HUES6 (cell line): Measurements from ENCODE around the gene UCHL3.

Experiments
- H3K27ac ChIP-seq: 2 replicates; pipeline ENCODE4 v1.7.0; 2013; ENCODE audit warnings: low read depth, mild to moderate bottlenecking, low read length, inconsistent platforms
- H3K27me3 ChIP-seq: 2 replicates; pipeline ENCODE4 v1.6.1; 2013; ENCODE audit warnings: low read length; ENCODE audit not compliant: control insufficient read depth, insufficient read depth
- H3K36me3 ChIP-seq: 2 replicates; pipeline ENCODE4 v1.6.1; 2013; ENCODE audit warnings: low read length; ENCODE audit not compliant: control insufficient read depth, insufficient read depth
- H3K4me1 ChIP-seq: 2 replicates; pipeline ENCODE4 v1.6.1; 2013; ENCODE audit warnings: low read length; ENCODE audit not compliant: control insufficient read depth, insufficient read depth
- H3K4me3 ChIP-seq: 2 replicates; pipeline ENCODE4 v1.5.1; 2013; ENCODE audit warnings: low read depth, low read length
- H3K9ac ChIP-seq: one replicate; pipeline ENCODE4 v1.6.1; 2013; ENCODE audit warnings: mild to moderate bottlenecking, low read length
- H3K9me3 ChIP-seq: 2 replicates; pipeline ENCODE4 v1.6.1; 2013; ENCODE audit warnings: low read depth, low read length; ENCODE audit not compliant: control insufficient read depth, insufficient read depth

The UCHL3 gene

DNA sequence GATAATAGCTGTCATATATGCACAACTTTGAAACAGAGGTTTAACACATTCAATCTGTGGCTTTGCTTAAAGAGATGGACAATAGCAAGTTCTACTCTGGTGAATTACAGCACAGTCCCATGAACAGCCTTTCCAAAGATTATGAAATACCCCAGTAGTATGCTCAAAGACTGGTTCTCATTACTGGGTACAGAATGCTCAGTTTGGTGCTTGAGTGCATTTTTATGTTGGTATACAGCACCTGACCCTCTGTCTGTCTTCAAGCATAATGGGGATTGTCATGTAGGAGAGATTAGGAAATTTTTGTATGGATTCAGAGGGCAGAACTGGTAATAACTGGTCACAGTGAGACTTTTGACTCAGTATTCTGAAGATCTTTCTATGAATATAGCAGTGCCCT lies 94.1 kb downstream of the UCHL3 start:
- H3K9ac ChIP-seq, result no peak overlapping the region
- peaks cover 7% of the 10 kb centered on the region for H3K27me3 ChIP-seq
- H3K4me3 ChIP-seq, result no peak overlapping the region
- H3K4me1 ChIP-seq, result peaks cover 10% of the 10 kb centered on the region
- no peak overlapping the region for H3K27ac ChIP-seq
- no peaks in the 10 kb centered on the region for H3K9me3 ChIP-seq
- no peaks in the 10 kb centered on the region for H3K36me3 ChIP-seq

DNA sequence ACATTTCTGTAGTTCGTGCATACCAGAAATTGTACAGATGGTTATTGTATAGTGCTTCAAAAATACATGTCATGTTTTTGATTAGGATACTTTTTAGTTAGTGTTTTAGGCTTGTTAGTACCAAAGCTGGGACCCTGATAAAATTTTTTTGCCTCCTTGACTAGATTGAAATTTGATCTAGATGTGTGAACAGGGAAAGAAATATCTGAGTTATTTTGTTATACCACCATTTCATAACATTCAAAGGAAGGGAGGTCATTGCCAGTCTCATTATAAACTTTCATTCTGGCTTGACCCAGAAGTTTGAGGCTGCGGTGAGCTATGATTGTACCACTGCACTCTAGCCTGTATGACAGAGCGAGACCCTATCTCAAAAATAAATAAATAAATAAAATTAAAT lies 95.5 kb downstream of the UCHL3 start:
- Histone ChIP-seq H3K4me3 (no peak overlapping the region), H3K36me3 (no peaks in the 10 kb centered on the region), H3K4me1 (peaks cover 10% of the 10 kb centered on the region), H3K27ac (no peak overlapping the region), H3K9ac (no peak overlapping the region), H3K27me3 (no peaks in the 10 kb centered on the region), H3K9me3 (no peaks in the 10 kb centered on the region)

DNA sequence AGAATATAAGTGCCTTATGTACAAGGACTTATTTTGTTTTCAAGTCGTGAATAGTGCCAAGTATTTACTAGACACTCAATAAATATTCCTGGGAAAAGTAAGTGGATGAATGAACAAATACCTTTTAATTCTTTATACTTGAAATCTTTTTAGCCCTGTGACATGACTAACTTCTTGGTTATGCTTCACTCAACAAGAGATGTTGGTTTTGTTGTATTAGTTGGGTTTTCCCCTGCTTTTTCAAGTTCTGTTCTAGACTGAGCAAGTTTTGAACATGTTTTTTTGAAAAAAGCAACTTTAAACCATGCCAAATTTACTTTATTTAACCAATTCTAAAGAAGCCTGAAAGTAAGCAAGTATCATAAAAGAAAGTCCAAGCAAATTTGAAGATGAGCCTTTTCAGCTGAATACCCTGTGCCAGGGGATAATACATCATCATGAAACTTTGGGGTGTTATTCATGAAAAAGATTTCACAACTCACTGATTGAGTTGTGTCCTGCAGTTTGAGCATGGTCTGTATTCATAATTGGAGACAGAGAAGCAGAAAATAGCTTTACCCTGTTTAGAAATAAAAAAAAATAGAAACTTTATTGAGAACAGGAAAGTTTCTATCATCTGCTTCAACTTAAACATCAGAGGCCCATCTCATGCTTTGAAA lies 97.7 kb downstream of the UCHL3 start:
- no peaks in the 10 kb centered on the region for H3K36me3 ChIP-seq
- H3K27ac ChIP-seq, result no peak overlapping the region
- H3K27me3 ChIP-seq, result no peaks in the 10 kb centered on the region
- no peaks in the 10 kb centered on the region for H3K4me1 ChIP-seq
- H3K9me3 ChIP-seq, result no peaks in the 10 kb centered on the region
- H3K4me3 ChIP-seq, result no peak overlapping the region
- no peak overlapping the region for H3K9ac ChIP-seq

DNA sequence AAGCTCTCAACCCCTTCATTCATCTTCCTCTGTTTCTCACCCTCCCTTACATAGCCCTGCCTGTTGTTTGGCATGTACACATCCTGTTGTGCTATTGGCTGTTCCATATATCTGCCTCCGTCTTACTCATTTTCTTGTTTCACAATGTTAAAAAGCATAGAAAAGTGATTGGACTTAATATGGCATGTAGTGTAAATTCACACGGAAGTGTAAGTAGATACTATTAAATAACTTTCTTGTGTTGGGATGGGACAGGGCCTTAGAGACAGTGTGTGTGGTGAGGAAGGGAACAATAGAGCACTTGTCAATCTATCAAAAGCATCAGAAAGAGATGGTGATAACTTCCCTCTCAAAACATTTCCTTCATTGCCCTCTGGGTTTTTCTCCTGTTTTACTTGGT lies 98.9 kb downstream of the UCHL3 start:
- H3K4me1 ChIP-seq, result no peaks in the 10 kb centered on the region
- H3K9me3 ChIP-seq, result no peaks in the 10 kb centered on the region
- H3K36me3 ChIP-seq, result no peaks in the 10 kb centered on the region
- H3K4me3 ChIP-seq, result no peak overlapping the region
- no peak overlapping the region for H3K27ac ChIP-seq
- H3K9ac ChIP-seq, result no peak overlapping the region
- no peaks in the 10 kb centered on the region for H3K27me3 ChIP-seq

DNA sequence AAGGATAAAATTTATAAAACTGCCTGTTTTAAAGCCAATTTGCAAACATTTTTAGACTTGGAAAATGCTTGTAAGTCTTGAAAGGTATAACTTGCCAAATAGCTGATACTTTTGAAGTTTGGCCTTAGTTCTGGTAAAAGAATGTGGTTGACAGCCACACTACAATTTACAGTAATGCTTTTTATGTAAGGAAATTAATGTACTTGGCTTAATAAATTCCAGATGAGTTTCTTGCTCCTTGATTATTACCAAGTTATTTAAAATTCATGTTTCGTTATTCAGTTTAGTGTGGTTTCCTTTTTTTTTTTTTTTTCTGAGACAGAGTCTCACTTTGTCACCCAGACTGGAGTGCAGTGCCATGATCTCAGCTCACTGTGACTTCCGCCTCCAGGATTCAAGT lies 101.4 kb downstream of the UCHL3 start:
- H3K4me1 ChIP-seq, result no peaks in the 10 kb centered on the region
- no peaks in the 10 kb centered on the region for H3K9me3 ChIP-seq
- no peaks in the 10 kb centered on the region for H3K27me3 ChIP-seq
- no peak overlapping the region for H3K4me3 ChIP-seq
- H3K36me3 ChIP-seq, result no peaks in the 10 kb centered on the region
- H3K9ac ChIP-seq, result no peak overlapping the region
- no peak overlapping the region for H3K27ac ChIP-seq

- H3K27me3 ChIP-seq, result no peaks in the 10 kb centered on the region
- H3K9ac ChIP-seq, result no peak overlapping the region
- no peaks in the 10 kb centered on the region for H3K4me1 ChIP-seq
- H3K4me3 ChIP-seq, result no peak overlapping the region
- H3K36me3 ChIP-seq, result no peaks in the 10 kb centered on the region
- no peak overlapping the region for H3K27ac ChIP-seq
- no peaks in the 10 kb centered on the region for H3K9me3 ChIP-seq
Observed at GRCh38 chr13:75652726-75653125, 103.1 kb downstream of the UCHL3 start.
